Stimulated activated CD4-positive, alpha-beta T cell treated with anti-CD3 and anti-CD28 coated beads, Interleukin-1b, Interleukin-23, amount 100 ng/mL, for 4 hours (primary cell): ENCODE results near the gene MS4A10.

Experiments used
- DNase-seq, 2 donors: peaks; one replicate each; pipeline ENCODE4 v3.0.0-alpha.2; 2020; ENCODE audit warnings: low read depth in 2 of 2

The MS4A10 gene

DNA sequence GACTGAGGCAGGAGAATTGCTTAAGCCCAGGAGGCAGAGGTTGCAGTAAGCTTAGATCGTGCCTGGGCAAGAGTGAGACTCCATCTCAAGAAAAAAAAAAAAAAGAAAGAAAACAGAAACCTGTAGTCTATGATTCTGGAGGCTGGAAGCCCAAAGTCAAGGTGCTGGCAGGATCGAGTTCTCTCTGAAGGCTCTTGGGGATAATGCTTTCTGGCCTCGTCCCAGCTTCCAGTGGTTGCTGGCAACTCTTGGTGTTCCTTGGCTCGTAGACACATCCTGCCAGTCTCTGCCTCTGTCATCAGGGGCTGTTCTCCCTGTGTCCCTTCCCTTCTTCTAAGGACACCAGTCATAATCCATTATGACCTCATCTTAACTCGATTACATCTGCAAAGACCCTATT lies 40.0 kb downstream of the MS4A10 start:
- DNase-seq, result no peak

DNA sequence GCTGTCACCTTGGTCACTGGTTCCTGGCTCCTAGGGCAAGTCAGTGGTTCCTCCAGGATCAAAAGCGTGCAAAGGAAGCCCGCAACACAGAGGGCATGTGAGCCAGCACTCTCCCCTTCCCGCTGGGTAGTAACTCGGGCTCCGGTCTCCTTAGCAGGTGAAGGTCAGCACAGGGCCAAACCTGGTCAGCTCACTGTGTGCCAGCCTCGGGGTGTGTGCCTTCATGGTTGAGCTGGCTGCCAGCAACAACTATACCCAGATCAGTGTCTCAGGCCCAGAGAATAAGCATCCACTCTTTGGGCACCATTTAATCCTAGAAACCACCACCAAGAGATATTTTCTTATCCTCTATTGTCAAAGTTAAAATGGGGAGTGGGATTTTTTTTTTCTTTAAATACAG lies 40.7 kb downstream of the MS4A10 start:
- no peak for DNase-seq

DNA sequence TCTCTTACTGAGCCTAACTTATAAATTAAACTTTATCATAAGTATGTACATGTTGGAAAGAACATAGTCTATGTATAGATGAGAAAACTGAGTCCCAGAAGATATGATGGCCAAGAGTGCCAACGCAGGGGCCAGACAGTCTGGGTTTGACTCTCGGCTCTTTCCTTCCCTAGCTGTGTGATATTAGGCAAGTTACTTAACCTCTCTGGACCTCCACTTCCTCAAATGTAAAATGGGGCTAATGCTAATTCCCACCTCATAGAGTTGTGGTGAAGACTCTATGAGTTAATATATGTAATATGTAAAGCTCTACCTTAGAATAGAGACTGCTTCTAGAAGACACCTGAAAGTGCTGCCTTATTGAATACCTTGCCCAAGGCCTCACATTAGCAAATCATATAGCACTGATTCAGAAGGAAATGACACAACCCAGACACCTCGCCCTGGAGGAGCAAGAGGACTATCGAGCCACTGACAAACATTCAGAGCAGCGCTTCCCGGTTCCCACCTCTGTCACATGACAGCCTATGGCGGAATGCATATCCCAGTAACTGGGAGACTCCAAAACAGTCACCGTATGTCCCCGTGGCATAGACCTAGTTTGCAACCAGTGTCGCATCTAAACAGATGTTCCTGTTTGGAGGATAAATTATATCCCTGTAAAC lies 45.5 kb downstream of the MS4A10 start:
- no peak for DNase-seq

DNA sequence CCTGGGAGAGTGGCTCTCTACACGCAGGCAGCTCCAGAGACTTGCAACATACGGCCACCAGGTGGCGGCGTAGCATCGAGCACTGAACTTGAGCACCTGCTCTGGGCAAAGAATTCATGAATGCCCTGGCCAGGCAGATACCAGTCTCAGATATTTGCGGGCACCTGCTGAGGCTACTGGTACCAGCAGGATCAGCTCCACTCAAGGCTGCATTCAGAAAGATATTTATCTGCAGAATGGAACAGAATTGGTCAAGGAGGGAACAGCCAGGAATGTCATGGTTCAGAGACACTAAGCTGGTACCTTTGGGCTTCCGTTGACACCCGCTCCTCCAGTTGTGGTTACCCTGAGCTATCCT lies 46.0 kb downstream of the MS4A10 start:
- DNase-seq, result peak; percentile 72 to 73

DNA sequence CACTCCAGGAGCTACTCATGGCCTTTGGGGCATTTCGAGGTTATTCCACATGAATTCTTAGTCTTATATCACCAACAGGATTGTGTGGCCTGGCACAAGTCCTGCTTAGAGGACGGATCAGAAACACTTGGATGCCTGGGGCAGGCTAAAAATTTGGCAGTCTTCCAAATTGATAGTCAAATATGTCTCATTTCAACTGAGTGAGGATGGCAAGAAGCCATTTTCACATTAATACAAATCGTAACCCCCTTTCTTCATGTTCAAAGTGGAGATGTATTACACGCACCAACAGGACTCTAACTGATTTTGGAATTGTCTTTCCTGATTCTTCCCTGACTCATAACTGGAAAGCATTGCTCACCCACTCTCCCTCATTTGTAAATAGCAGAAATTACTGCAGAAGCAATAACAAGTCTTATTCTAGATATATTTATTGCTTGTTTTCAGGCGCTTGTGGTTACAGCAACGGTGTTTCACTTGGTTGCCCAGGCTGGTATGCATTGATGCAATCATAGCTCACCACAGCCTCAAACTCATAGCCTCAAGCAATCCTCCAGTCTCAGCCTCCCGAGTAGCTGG lies 46.5 kb downstream of the MS4A10 start:
- no peak for DNase-seq

DNA sequence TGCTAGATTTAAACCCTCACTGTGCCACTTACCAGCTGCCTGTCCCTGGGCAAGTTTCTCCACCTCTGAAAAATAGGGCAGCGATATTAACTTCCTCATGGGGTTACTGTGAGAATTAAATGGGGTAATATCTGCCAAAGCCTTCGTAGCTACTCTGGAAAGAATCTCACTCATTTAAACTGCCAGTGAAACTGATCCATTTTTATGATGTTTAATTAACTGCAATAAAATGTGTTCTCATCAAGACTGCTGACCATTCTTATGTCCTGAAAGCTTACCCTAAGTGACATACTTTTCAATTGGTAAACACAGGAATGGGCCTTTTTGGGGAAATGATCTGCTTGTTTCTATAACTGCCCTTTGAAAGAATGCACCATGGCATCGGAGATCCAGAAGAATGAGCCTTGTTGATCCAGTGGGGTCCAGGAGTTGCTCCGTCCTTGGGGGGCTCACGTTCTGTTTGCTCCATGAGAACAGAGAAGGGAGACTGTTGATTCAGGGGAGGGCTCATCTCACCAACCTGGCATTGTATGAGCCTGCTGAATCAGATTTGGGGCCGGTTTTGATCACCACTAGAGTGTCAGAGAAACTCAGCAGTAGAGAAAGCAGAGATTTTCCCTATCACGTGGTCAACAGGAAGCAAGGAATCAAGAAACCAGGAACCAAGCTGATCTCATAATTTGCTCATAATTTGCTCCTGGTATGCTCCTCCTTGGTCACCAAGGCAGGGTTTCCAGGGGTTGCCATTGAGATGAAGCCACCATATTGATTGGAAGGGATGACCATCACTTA lies 49.8 kb downstream of the MS4A10 start:
- DNase-seq, result no peak

DNA sequence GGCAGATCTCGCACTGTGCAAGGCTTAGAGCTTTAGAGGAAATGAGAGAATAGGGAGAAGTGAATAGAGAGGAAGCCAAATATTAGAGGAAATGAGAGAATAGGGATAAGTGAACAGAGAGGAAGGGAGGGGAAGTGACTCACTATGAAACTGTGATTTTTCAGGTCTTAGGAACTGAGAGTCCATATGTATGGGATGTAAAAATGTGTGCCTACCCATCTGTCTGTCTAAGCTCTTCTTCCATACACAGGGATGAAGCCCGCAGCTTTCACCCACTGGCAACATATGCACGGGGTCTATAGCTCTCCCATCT lies 50.4 kb downstream of the MS4A10 start:
- no peak for DNase-seq

DNA sequence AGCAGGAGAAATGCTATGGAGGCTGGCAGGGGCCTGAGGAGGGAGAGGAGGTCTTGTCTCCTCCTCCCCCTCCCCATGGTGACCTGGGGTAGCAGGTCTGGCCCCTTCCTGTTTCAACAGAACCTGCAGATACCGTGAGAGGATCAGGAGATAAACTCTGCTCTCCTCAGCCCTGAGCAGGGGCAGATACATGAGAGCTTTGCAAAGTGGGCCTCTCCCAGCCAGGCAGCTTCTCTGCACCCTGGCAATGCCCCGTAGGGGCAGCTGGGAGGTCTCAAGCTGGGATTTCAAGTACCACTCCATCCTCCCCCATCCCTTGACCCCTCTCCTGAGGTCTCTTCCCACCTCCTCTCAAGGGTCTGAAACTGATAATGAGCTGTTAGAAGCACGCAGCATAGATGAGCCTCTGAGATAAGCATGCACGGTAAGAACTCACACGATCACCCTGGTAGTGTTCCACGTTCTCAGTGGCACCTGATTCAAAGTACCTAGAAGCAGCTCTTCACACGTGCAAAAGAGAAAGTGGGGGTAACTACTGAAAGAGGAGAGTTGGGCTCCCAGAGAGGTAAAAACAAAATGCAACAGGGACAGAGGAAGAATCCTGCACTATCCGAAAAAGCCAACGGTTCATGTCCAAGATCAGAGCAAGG lies 51.9 kb downstream of the MS4A10 start:
- no peak for DNase-seq

DNA sequence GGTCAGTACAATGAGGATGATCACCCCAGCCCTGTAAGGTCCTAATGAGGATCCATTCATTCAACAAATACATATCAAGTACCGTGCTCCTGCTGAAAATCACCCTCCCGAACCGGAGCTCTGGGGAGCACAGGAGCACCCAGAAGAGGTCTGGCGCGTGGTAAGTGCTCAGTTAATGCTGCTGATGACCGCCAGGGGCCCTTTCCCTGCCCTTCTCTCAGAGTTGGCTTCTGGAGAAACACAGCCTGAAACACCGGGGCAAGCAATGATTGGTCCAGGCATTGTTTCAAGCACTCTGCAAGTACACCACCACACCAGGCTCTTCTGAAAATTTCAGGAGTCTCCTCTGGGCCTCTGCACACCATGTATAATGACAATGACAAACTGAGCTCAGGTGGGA lies 53.0 kb downstream of the MS4A10 start:
- DNase-seq, result no peak

DNA sequence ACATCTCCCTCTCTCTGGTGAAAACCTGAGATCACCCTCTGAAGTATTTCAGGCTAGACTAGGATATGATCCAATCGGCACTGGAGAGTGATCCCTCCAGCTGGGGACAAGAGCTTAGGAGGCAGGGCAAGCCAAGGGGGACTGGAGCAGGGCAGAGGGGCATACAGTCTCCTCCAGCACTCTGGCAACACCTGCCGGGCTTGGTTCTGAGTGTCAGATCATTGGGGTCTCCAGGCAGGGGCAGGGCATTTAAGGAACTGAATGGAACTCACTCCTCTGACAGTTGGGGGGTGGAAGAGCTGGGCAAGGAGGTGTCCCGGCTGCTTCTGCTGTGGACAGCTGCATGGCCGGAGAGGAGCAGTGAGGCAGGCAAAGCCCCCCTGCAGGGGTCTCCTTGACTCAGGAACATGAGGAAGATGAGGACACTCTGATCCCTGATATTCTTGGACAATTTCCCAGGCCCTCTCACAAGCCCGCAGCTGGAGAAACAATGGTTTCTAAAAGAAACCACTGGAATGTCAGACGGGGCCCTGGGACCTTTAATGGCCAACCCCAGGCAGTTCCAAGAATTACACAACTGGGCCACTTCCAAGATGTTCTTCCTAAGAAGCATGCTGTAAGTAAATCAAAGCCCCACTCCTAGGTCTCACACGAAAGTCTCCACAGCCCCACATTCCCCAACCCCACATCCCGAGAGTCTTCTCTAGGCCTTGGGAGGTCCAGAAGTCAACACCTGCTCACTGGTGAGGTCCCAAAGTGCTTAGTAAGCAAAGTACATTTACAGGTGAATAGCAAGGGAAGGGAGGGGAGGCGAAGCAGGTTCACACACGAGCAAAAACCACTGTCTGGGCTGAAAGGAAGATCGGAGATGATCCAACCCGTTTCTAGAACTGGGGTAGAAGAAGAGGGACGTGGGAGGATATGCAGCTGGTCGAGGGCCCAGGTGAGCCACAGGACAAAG lies 55.6 kb downstream of the MS4A10 start:
- DNase-seq, result no peak

DNA sequence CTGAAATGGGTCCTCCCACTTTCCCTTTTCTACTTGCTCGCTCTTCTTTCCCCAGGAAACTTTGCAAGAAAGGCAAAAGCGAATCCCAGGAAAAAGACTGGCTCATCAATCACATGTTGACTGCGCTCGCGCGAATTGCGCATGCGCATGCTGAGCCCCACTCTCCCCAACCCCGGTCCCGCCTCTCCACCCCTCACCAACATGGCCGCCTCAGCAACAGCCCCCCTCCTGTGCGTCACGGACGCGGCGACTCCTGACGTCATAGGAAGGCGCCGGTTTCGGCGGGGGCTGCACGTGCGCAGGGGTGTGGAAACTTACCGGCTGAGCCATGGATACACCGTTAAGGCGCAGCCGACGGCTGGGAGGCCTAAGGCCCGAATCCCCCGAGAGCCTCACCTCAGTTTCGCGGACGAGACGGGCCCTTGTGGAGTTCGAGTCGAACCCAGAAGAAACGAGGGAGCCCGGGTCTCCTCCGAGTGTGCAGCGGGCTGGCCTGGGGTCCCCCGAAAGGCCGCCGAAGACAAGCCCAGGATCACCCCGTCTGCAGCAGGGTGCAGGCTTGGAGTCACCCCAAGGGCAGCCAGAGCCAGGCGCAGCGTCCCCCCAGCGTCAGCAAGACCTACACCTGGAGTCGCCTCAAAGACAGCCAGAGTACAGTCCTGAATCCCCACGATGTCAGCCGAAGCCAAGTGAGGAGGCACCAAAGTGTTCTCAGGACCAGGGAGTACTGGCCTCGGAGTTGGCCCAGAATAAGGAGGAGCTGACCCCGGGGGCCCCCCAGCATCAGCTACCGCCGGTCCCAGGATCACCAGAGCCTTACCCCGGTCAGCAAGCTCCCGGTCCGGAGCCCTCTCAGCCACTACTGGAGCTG lies 56.9 kb downstream of the MS4A10 start, which contains the start of gene CCDC86:
Gene CCDC86 (plus strand): TSS at position 317 of the 871 bp plus-strand sequence. CDS start 12 bp downstream, at position 329.
- peak; percentile 98 to 99 for DNase-seq

DNA sequence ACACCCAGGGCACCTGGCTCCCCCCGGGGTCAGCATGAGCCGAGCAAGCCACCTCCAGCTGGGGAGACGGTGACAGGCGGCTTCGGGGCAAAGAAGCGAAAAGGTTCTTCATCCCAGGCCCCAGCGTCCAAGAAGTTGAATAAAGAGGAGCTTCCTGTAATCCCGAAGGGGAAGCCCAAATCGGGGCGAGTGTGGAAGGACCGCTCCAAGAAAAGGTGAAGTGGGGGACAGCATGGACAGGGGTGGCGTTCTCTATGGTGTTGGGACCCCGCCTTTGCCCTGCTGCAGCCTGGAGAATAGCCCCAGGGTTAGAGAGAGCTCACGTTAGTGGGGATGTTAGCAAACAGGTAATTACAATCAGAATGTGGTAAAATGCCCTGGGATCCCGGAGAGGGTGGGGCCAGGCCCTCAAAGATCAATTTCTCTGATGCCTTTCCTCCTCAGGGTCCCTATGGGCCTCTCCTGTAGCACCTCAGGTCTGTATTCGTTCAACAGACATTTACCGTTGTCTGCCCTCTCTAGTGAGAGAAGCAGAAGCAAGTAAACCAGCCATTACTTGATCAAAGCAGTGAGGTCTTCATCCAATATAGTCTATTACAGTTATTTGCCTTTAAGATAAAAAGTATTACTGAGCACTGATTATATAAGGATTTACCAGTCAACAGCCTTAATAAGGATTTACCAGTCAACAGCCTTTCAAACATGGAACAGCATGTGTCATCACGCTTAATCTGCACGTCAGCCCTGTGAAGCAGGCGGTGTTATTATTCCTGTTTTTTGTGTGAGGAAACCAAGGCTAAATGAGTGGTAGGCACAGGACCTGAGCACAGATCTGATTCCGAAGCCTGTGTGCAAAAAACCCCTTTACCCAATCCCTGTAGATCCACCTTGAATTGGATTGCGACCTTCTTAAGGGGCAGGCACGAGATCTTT lies 57.8 kb downstream of the MS4A10 start:
- no peak for DNase-seq

DNA sequence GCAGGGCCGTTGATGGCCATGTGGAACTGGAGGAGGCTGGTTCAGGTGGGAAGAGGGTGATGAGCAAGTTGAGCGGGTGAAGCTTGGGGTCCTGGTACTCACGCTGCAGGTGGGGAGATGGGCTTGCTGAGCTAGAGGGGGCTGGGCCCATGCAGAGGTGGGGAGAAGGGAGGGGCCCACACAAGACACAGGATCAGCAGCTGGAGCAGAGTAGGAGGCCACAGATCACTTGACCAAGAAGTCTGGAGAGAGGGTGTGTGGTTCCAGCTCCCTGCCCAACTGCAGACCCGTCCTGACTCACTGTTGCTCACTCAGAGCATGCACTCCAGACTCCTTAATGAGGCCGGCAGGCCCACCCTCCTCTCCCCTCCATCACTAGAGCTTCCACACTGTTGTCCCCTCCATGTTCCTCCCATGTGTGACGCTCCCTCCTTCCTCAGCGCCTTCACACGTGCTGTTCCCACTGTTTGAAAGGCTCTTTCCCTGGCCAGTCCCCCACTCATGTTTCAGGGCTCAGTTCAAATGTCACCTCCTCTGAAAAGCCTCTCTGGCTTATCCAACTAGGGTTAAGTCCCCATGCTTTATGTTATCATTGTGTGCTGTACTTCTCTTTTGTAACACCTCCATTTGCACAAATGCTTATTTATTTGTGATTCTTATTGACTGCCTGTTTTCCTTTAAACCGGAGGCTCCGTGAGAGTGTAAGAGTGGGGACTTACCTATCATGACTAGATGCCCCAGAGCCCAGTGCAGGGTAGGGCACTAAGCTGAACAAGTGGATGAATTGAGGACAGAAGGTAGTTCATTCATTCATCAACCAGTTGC lies 59.1 kb downstream of the MS4A10 start:
- no peak for DNase-seq

DNA sequence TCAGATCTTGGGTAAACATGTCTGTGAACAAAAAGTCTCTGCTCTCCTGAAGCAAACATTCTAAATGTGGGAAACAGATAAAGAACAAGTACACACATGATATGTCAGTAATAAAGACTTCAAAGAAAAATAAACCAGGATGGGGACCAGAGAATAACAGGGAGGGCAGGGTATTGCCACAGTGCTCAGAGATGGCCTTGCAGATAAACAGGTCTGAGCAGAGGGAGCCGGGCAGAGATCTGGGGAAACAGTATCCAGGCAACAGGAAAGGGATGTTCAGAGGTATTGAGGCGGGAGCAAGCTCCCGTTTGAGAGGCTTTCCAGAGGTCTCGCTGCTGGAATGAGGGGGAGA lies 59.7 kb downstream of the MS4A10 start:
- DNase-seq, result no peak

DNA sequence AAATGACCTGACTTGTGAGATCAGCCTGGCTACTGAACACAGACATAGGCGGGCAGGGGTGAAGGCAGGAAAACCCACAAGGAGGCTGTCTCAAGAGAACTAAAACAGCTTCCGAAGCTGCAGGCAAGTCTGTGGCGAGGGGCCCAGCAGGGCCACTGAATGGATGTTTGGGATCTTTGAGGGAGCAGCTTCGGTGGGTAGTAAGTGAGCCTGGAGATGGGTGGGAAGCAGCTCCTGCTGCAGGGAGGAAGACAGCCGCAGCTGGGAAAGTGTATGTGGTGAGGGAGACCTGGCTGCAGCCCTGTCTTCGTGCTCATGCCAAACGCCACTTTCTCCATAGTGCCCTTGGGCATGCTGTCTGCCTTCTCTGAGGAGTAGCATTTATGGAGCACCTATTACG lies 60.2 kb downstream of the MS4A10 start:
- no peak for DNase-seq

DNA sequence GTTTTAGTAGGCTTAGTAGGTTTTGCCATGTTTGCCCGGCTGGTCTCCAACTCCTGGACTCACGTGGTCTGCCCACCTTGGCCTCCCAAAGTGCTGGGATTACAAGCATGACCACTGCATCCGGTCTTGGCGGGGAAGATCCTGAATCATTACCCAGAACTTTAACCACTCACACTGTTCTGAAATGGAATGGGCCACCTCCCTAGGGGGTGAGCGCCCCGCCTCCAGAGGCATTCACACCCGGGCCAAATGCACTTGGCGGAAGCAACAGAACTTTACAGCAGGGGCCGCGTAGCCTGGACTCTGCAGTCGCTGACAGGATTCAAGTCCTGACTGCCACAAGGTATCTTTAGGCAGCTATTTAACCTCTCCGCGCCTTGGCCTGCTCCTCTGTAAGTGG lies 62.1 kb downstream of the MS4A10 start:
- DNase-seq, result no peak

DNA sequence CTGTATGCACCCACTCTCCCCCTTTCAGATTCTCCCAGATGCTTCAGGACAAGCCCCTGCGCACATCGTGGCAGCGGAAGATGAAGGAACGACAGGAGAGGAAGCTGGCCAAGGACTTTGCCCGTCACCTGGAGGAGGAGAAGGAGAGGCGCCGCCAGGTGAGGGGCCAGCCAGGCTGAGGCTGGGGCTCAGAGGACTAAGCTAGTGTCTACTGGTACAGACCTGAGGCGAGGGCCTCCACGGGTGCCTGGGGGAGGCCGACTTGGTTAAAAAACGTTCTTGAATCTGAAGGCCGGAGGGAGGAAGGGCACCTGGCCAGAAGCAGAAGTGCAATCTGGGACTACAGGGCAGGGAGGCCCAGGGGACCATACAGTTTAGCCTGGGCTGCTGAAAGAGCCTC lies 62.8 kb downstream of the MS4A10 start:
- no peak for DNase-seq

DNA sequence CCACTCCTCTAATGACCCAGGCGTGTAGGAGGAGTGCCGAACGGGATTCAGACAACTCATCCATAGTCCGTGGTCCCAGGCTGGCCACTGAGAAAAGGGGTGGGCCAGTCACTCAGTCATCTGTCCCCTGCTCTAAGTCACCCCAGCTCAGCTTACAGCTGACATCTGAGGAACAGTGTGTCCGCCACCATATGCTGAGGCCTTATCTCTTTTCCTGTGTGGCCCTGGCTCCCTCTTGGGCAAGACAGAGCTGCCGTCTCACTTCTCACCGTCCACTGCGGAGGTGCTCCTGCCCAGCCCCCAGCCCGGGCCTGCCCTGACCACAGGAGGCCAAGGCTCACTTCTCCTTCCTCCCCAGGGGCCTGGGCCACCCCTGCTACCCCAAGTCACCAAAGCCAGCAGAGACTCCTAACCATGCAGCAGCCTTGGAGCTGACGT lies 63.6 kb downstream of the MS4A10 start:
- no peak for DNase-seq
